Subcutaneous adipose tissue (tissue), 4 donors: ENCODE measurements around the gene KLF7. TPM values are rescaled to one million over a fixed set of nuclear protein-coding genes. Genes with fewer than 3 reads are reported as not detected.

Experiments used
- total RNA-seq, 4 donors: library from RNA; depleted of rRNA; stranded (reverse); fragments of >200 nt; gene quantifications; one replicate each; pipeline ENCODE4 v1.1.0, GENCODE V29; 2016
- TF ChIP-seq, protein P1 (sequence below): fragments of 450-650 bp; IDR thresholded peaks from one replicate; pipeline ENCODE4 v1.5.1; 2016; ENCODE audit warnings: low read depth, mild to moderate bottlenecking, control low read depth, antibody characterized with exemption, moderate library complexity

The KLF7 gene
- total RNA-seq, 4 donors from 2014 or later, result 25.7 to 34.1 (median 28.7) TPM

GRCh38 chr2:207183506-207183905 is 17.8 kb upstream of the KLF7 start:
- TF ChIP-seq, protein P1, sequence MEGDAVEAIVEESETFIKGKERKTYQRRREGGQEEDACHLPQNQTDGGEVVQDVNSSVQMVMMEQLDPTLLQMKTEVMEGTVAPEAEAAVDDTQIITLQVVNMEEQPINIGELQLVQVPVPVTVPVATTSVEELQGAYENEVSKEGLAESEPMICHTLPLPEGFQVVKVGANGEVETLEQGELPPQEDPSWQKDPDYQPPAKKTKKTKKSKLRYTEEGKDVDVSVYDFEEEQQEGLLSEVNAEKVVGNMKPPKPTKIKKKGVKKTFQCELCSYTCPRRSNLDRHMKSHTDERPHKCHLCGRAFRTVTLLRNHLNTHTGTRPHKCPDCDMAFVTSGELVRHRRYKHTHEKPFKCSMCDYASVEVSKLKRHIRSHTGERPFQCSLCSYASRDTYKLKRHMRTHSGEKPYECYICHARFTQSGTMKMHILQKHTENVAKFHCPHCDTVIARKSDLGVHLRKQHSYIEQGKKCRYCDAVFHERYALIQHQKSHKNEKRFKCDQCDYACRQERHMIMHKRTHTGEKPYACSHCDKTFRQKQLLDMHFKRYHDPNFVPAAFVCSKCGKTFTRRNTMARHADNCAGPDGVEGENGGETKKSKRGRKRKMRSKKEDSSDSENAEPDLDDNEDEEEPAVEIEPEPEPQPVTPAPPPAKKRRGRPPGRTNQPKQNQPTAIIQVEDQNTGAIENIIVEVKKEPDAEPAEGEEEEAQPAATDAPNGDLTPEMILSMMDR, result no peak

- TF ChIP-seq, protein P1, result no peak
These were observed 17.2 kb upstream of the KLF7 start for GRCh38 chr2:207182911-207183310.

GRCh38 chr2:207181526-207182274 is 16.0 kb upstream of the KLF7 start:
- TF ChIP-seq, protein P1, result no peak

- TF ChIP-seq, protein P1, result no peak
These were observed 15.0 kb upstream of the KLF7 start for GRCh38 chr2:207180741-207181140.

DNA sequence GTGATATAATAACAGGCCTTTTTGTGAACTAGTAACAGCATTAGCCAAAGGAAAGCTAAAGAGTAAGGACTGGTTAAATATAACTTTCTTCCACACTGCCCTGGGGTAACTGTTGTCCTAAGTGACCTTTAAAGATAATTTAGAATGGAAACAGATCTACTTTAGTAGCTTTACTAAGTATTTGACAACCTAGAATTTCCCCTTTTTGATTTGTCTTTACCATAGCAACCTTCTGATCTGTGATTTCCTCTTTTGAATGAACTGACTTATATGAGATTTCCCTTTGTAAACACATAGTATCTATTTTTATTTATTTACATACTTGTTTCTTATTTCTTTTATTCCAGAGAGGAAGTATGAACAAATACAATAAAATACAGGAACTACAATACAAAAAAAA is 10.5 kb upstream of the KLF7 start:
- TF ChIP-seq, protein P1, result no peak

GRCh38 chr2:207173641-207174040 is 7.9 kb upstream of the KLF7 start:
- TF ChIP-seq, protein P1, result no peak

- TF ChIP-seq, protein P1, result no peak
These were observed 1.6 kb upstream of the KLF7 start for GRCh38 chr2:207167099-207167923.
